Measurements from ENCODE around the gene TADA3. TPM values are rescaled to one million over a fixed set of nuclear protein-coding genes. Genes with fewer than 3 reads are reported as not detected.

Gene TADA3
- total RNA-seq, 1 experiment from 2014 or later: 49.2 TPM

DNA sequence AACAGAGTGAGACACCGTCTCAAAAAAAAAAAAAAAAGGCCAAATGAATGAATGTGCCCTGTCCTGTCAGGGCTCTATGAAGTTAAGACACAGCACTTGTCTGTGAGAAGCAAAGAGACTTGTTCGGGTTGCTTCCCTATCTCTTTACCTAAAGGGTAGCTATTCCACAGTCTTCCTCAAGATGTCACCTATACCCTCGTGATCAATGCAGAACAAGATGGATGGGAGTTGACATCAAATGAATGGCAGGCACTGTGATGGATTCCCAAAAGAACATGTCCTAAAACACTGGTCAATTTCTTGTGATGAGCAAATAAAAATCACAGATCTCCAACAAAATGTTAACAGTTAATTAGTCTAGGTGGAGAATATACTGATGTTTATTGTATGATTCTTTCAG lies 9.5 kb downstream of the TADA3 start:
- no peaks in the 10 kb centered on the region; the same call in none of the 2 replicates for H3K36me3 ChIP-seq (ENCODE audit: control insufficient read depth, insufficient read depth, low read length)
- no peak overlapping the region for H3K4me3 ChIP-seq (ENCODE audit: low read depth, low read length)
- Mint-ChIP-seq H3K36me3 (ENCODE audit: insufficient read depth, unreplicated experiment) (peaks cover 39% of the 10 kb centered on the region), H3K27ac (ENCODE audit: unreplicated experiment) (no peak overlapping the region), H3K9me3 (ENCODE audit: unreplicated experiment) (no peaks in the 10 kb centered on the region), H3K27me3 (ENCODE audit: insufficient read depth, unreplicated experiment) (no peaks in the 10 kb centered on the region), H3K4me3 (ENCODE audit: unreplicated experiment) (no peak overlapping the region), H3K4me1 (ENCODE audit: low read depth, unreplicated experiment) (peaks cover 4% of the 10 kb centered on the region)
- BruUV-seq (replicated peaks): no TSS peak
- ChIA-PET CTCF (interaction anchor here (0.7 to 2.4 kb wide), 5 partner anchors 10 to 228 kb away, joined by 3 to 9 read pairs (median 5); partner anchors contain the start of gene ARPC4), POLR2A (interaction anchor here (1.1 kb wide), 1 partner anchor 10 kb away, joined by 5 read pairs; the partner anchor contains the start of genes ARPC4 and TADA3)
- H3K4me1 ChIP-seq: no peaks in the 10 kb centered on the region
- H3K27me3 ChIP-seq (replicated peaks; ENCODE audit: control insufficient read depth, insufficient read depth, low read length): no peaks in the 10 kb centered on the region
- DNase-seq: no peak
- intact Hi-C loops (cut with micrococcal nuclease; ENCODE audit: unreplicated experiment): no loop called here
- TF ChIP-seq, protein P1, sequence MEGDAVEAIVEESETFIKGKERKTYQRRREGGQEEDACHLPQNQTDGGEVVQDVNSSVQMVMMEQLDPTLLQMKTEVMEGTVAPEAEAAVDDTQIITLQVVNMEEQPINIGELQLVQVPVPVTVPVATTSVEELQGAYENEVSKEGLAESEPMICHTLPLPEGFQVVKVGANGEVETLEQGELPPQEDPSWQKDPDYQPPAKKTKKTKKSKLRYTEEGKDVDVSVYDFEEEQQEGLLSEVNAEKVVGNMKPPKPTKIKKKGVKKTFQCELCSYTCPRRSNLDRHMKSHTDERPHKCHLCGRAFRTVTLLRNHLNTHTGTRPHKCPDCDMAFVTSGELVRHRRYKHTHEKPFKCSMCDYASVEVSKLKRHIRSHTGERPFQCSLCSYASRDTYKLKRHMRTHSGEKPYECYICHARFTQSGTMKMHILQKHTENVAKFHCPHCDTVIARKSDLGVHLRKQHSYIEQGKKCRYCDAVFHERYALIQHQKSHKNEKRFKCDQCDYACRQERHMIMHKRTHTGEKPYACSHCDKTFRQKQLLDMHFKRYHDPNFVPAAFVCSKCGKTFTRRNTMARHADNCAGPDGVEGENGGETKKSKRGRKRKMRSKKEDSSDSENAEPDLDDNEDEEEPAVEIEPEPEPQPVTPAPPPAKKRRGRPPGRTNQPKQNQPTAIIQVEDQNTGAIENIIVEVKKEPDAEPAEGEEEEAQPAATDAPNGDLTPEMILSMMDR (IDR thresholded peaks at IDR 0.05; ENCODE audit: insufficient read depth in 1 of 2, low read depth in 1 of 2, low read length in 1 of 2, severe bottlenecking in 1 of 2, unreplicated experiment in 1 of 2): peak in 1 of 2 experiments; percentile 14
- H3K9me3 ChIP-seq: no peaks in the 10 kb centered on the region

DNA sequence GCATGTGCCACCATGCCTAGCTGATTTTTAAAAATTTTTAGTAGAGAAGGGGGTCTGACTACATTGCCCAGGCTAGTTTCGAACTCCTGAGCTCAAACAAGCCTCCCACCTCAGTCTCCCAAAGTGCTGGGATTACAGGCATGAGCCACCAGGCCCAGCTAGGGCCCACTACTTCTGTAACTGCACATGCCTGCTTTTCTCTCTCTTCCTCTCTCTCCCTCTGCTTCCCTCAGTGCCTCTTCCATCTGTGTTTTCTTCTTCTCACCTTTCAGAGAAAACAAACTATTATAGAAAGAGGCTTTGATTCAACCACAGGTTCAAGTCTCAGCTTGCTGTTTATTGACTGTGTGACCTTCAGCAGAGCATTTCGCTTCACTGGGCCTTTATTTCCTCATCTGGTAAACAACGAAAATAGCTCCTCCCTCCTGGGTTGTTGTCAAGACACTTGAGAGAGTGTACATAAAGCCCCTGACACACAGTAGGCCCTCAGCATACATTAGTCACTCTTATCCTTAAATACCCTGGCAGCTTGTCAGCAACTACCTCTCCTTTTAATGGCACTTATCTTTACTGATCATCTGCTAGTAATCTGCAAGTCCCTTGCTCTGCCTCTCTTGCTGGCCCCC lies 10.2 kb downstream of the TADA3 start:
- H3K4me3 ChIP-seq (ENCODE audit: low read depth, low read length): no peak overlapping the region
- H3K36me3 ChIP-seq (ENCODE audit: control insufficient read depth, insufficient read depth, low read length): no peaks in the 10 kb centered on the region; the same call in none of the 2 replicates
- intact Hi-C loops (cut with micrococcal nuclease; ENCODE audit: unreplicated experiment): no loop called here
- H3K9me3 ChIP-seq: no peaks in the 10 kb centered on the region
- H3K4me1 ChIP-seq: no peaks in the 10 kb centered on the region
- H3K27ac Mint-ChIP-seq (ENCODE audit: unreplicated experiment): no peak overlapping the region
- no peaks in the 10 kb centered on the region for H3K9me3 Mint-ChIP-seq (ENCODE audit: unreplicated experiment)
- no peak overlapping the region for H3K4me3 Mint-ChIP-seq (ENCODE audit: unreplicated experiment)
- BruUV-seq (replicated peaks): no TSS peak
- no peaks in the 10 kb centered on the region for H3K27me3 ChIP-seq (replicated peaks; ENCODE audit: control insufficient read depth, insufficient read depth, low read length)
- ChIA-PET CTCF (interaction anchor here (0.6 to 2.4 kb wide), 4 partner anchors 11 to 186 kb away, joined by 3 to 9 read pairs (median 4); partner anchors contain the start of gene ARPC4), POLR2A (interaction anchor here (0.7 to 1.1 kb wide), 2 partner anchors 11 to 221 kb away, joined by 5 to 7 read pairs; partner anchors contain the start of genes ARPC4 and TADA3)
- DNase-seq: no peak
- no peaks in the 10 kb centered on the region for H3K27me3 Mint-ChIP-seq (ENCODE audit: insufficient read depth, unreplicated experiment)
- no peaks in the 10 kb centered on the region for H3K4me1 Mint-ChIP-seq (ENCODE audit: low read depth, unreplicated experiment)
- H3K36me3 Mint-ChIP-seq (ENCODE audit: insufficient read depth, unreplicated experiment): peaks cover 32% of the 10 kb centered on the region
- TF ChIP-seq, protein P1 (IDR thresholded peaks at IDR 0.05; ENCODE audit: insufficient read depth in 1 of 2, low read depth in 1 of 2, low read length in 1 of 2, severe bottlenecking in 1 of 2, unreplicated experiment in 1 of 2): no peak

DNA sequence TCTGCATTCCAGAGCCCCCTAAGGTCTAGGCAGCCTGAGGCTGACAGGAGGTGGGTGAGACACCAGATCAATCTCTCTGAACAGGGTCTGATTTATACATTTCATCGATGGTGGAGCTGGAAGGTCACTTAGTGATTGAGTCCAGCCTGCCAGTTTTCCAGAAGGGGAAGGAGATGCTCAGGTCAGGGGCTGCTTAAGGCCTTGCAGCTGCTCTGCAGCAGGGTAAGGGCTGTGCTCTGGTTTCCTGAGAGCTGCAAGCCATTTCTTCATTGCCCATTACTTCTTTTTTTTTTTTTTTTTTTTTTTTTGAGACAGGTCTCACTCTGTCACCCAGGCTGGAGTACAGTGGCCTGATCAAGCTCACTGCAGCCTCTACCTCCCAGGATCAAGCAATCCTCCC lies 10.7 kb downstream of the TADA3 start:
- Mint-ChIP-seq H3K27me3 (ENCODE audit: insufficient read depth, unreplicated experiment) (no peaks in the 10 kb centered on the region), H3K4me1 (ENCODE audit: low read depth, unreplicated experiment) (no peaks in the 10 kb centered on the region), H3K9me3 (ENCODE audit: unreplicated experiment) (no peaks in the 10 kb centered on the region), H3K4me3 (ENCODE audit: unreplicated experiment) (no peak overlapping the region), H3K36me3 (ENCODE audit: insufficient read depth, unreplicated experiment) (peaks cover 26% of the 10 kb centered on the region), H3K27ac (ENCODE audit: unreplicated experiment) (no peak overlapping the region)
- intact Hi-C loops (cut with micrococcal nuclease; ENCODE audit: unreplicated experiment): no loop called here
- DNase-seq: no peak
- H3K36me3 ChIP-seq (ENCODE audit: control insufficient read depth, insufficient read depth, low read length): no peaks in the 10 kb centered on the region; the same call in 1 of the 2 replicates
- no peaks in the 10 kb centered on the region for H3K9me3 ChIP-seq
- no peaks in the 10 kb centered on the region for H3K27me3 ChIP-seq (replicated peaks; ENCODE audit: control insufficient read depth, insufficient read depth, low read length)
- TF ChIP-seq, protein P1 (IDR thresholded peaks at IDR 0.05; ENCODE audit: insufficient read depth in 1 of 2, low read depth in 1 of 2, low read length in 1 of 2, severe bottlenecking in 1 of 2, unreplicated experiment in 1 of 2): no peak
- no TSS peak for BruUV-seq (replicated peaks)
- no peaks in the 10 kb centered on the region for H3K4me1 ChIP-seq
- POLR2A ChIA-PET: interaction anchor here (0.7 kb wide), 1 partner anchor 220 kb away, joined by 7 read pairs; no protein-coding TSS in a partner anchor
- no peak overlapping the region for H3K4me3 ChIP-seq (ENCODE audit: low read depth, low read length)
- CTCF ChIA-PET: interaction anchor here (0.6 to 2.4 kb wide), 2 partner anchors 12 to 186 kb away, joined by 3 to 5 read pairs; partner anchors contain the start of gene ARPC4
